Activated T-helper 1 cell treated with anti-CD3 and anti-CD28 coated beads, Interleukin-12 subunit alpha, Interleukin-12 subunit beta, Interleukin-2, Interleukin-4 antibody, amounts not matched to agents 30 ng/mL and 10 ng/mL and 1 ng/mL, durations not matched to agents 14 hours and 24 hours and 36 hours (primary cell): ENCODE results near the gene BCAS3. TPM values are rescaled to one million over a fixed set of nuclear protein-coding genes. Genes with fewer than 3 reads are reported as not detected.
"Not testable (repeated sequence)": the region's sequence is repeated elsewhere in the genome, so short reads cannot be mapped to it uniquely, and the experiment has no call there.

Experiments
- DNase-seq: peaks from one replicate; pipeline ENCODE4 v3.0.0; 2021; ENCODE audit warnings: low spot score
- H3K27ac Mint-ChIP-seq: one replicate; pipeline ENCODE4 v1.8.0; 2021; ENCODE audit warnings: mild to moderate bottlenecking, mixed read lengths
- H3K27me3 Mint-ChIP-seq: one replicate; pipeline ENCODE4 v1.8.0; 2022; ENCODE audit warnings: mild to moderate bottlenecking, moderate library complexity, mixed read lengths; ENCODE audit not compliant: insufficient read depth
- H3K36me3 Mint-ChIP-seq: one replicate; pipeline ENCODE4 v1.8.0; 2021; ENCODE audit warnings: low read depth, mixed read lengths
- H3K4me1 Mint-ChIP-seq: one replicate; pipeline ENCODE4 v1.8.0; 2021; ENCODE audit warnings: low read depth, mixed read lengths
- H3K4me3 Mint-ChIP-seq: one replicate; pipeline ENCODE4 v1.8.0; 2021; ENCODE audit warnings: mild to moderate bottlenecking, moderate library complexity, mixed read lengths
- H3K9me3 Mint-ChIP-seq: one replicate; pipeline ENCODE4 v1.8.0; 2021; ENCODE audit warnings: mixed read lengths
- intact Hi-C: fragments of 100-400 bp; cut with micrococcal nuclease; formaldehyde crosslinking; loops from one replicate; pipeline ENCODE4 v1.15.1; 2024
- total RNA-seq: library from RNA; stranded (reverse); gene quantifications from 2 replicates; pipeline ENCODE4 v1.2.3, GENCODE V29; 2022

The BCAS3 gene
- total RNA-seq, 1 donor from 2014 or later, result 8.3 TPM

DNA sequence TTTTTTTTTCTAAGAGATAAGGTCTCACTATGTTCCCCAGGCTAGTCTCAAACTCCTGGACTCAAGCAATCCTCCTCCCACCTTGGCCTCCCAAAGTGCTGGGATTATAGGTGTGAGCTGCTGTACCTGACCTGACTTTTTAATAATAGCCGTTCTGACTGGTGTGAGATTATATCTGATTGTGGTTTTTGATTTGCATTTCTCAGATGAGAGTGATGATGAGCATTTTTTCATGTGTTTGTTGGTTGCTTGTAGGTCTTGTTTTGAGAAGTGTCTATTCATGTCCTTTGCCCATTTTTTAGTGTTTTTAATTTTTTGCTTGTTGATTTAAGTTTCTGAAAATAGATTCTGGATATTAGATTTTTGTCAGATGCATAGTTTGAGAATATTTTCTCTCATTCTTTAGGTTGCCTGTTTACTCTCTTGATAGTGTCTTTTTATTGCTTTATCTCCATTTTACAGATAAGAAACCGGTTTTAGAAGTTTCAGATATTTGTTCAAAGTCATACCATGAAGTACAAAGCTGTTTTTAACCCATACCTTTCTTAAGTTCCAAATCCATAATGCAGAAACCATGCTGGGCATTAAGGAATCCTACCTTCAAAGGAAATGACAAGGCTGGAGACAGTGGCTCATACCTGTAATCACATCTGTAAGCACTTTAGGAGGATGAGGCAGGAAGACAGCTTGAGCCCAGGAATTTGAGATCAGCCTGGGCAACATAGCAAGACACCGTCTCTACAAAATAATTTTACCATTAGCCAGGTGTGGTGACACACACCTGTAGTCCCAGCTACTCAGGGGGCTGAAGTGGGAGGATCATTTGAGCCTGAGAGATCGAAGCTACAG, 553.5 kb downstream of the BCAS3 start:
- intact Hi-C loops, result no loop called here
- Mint-ChIP-seq H3K9me3 (no peaks in the 10 kb centered on the region), H3K4me1 (peaks cover 28% of the 10 kb centered on the region), H3K36me3 (peaks cover 1% of the 10 kb centered on the region), H3K4me3 (no peak overlapping the region), H3K27me3 (no peaks in the 10 kb centered on the region), H3K27ac (no peak overlapping the region)
- no peak for DNase-seq

DNA sequence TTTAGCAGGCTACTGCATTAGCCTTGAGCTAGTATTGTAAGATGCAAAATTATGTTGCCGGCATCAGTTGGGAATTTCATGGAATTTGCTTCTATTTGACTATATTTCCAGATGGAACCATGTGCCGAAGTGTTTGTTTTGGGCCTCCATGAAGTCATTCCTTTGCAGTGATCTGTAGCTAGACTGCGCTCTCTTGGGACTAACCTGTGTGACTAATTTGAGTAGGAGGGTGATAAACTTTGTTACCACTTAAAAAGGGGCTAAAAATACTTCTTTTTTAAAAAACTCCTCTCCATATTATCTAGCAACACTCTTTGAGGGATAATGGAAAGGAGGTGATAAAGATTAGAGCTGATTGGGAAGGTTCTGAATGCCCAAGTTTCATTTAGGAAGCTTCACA, 555.2 kb downstream of the BCAS3 start:
- H3K27ac Mint-ChIP-seq, result no peak overlapping the region
- no peaks in the 10 kb centered on the region for H3K9me3 Mint-ChIP-seq
- peaks cover 28% of the 10 kb centered on the region for H3K4me1 Mint-ChIP-seq
- intact Hi-C loops, result no loop called here
- no peak for DNase-seq
- no peaks in the 10 kb centered on the region for H3K27me3 Mint-ChIP-seq
- H3K36me3 Mint-ChIP-seq, result peaks cover 1% of the 10 kb centered on the region
- no peak overlapping the region for H3K4me3 Mint-ChIP-seq

DNA sequence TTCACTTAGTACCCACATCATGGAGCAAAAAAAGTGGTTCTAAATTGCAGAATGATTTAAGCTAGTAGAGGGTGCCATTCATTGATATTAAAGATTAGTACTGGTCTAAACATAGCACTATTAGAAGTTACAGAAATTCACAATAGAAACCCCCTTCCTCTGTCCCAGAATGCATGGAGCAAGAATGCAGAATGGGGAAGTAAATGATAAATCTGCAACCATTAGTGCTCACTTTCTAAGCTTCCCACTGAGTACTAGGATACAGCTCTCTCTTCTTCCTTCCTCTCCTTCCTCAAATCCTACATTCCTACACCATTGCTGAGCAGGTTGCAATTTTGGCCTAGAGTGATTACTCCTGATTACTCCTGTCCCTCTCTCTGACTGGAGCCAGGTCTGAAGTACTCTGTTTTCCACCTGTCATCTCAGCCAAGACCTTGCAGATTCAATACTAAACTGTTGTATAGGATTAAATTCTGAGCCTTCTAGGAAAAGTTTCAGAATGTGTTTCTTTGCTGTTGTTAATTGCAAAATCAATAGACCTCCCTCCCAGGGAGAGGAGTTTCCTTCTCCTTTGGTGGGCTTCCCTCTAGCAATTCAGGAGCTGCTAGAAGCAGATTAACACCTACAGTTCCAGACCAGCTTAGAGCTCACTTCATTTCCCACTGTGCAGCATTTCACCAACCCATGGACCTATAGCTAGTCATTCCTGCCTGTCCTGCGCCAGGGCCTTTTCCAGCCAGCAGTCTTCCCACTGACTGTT, 556.5 kb downstream of the BCAS3 start:
- Mint-ChIP-seq H3K27me3 (no peaks in the 10 kb centered on the region), H3K27ac (no peak overlapping the region), H3K36me3 (peaks cover 1% of the 10 kb centered on the region), H3K4me1 (peaks cover 29% of the 10 kb centered on the region), H3K9me3 (no peaks in the 10 kb centered on the region), H3K4me3 (no peak overlapping the region)
- intact Hi-C loops, result no loop called here
- no peak for DNase-seq

DNA sequence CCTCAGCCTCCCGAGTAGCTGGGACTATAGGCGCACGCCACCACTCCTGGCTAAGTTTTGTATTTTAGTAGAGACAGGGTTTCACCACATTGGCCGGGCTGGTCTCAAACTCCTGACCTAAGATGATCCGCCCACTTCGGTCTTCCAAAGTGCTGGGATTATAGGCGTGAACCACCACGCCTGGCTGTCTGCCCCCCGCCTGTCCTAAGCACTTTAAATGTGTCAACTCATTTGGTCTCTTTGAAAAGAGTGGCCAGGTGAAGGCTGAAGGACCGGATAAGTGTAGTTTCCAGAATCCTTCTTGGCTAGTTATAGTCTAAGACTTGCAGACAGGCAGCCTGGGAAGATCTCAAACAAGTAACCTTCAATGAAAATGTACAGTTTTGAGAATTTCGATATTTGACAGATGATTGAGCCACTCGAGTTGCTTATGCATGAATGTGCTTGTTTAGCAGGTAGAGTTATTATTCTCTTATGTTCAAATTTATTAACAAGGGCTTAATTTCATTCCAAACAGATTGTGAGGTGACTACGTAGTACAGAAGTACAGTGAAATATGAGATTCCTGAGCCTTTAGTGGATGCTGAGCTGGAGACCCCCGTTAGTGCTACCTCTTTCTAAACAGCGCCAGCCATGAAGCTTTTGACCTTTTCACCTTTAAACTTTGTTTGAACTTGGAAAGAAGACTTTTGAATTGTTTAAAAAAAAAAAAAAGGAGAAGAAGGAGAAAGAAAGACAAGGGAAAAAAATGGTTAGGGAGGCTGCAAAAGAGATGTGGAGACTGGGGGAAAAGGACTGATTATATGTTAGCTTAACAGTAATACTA, 557.6 kb downstream of the BCAS3 start:
- intact Hi-C loops, result no loop called here
- Mint-ChIP-seq H3K27ac (no peak overlapping the region), H3K9me3 (no peaks in the 10 kb centered on the region), H3K36me3 (no peaks in the 10 kb centered on the region), H3K4me1 (peaks cover 40% of the 10 kb centered on the region), H3K27me3 (no peaks in the 10 kb centered on the region), H3K4me3 (no peak overlapping the region)
- DNase-seq, result no peak

DNA sequence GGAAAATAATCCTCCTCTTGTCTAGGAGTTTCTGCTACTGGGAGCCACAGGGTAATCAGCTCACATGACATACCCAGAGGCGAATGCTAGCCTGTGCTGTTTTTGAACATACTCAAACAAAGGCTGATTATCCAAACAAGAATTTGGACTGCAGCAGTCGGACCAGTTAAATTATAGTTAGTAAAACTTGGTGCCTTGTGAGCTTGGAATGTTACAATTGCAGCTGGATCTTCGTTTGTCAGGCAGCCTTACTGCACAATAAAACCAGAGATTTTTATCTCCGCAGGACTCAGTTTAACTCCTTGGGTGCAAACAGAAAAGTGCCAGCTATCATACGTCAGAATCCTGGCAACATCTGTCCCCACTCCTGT, 558.2 kb downstream of the BCAS3 start:
- no peak for DNase-seq
- intact Hi-C loops, result no loop called here
- Mint-ChIP-seq H3K4me3 (no peak overlapping the region), H3K36me3 (no peaks in the 10 kb centered on the region), H3K9me3 (no peaks in the 10 kb centered on the region), H3K4me1 (peaks cover 43% of the 10 kb centered on the region), H3K27ac (no peak overlapping the region), H3K27me3 (no peaks in the 10 kb centered on the region)

DNA sequence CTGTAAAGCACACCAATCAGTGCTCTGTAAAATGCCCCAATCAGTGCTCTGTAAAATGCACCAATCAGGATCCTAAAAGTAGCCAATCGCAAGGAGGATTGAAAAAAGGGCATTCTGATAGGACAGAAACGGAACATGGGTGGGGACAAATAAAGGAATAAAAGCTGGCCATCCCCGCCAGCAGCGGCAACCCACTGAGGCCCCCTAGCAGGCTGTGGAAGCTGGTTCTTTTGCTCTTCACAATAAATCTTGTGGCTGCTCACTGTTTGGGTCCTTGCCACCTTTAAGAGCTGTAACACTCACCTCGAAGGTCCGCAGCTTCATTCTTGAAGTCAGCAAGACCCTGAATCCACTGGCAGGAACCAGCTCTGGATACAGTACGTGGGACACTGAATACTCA, 559.6 kb downstream of the BCAS3 start:
- no peaks in the 10 kb centered on the region for H3K36me3 Mint-ChIP-seq
- H3K9me3 Mint-ChIP-seq, result no peaks in the 10 kb centered on the region
- H3K4me1 Mint-ChIP-seq, result peaks cover 41% of the 10 kb centered on the region
- no peak for DNase-seq
- no peak overlapping the region for H3K27ac Mint-ChIP-seq
- intact Hi-C loops, result no loop called here
- no peak overlapping the region for H3K4me3 Mint-ChIP-seq
- no peaks in the 10 kb centered on the region for H3K27me3 Mint-ChIP-seq

DNA sequence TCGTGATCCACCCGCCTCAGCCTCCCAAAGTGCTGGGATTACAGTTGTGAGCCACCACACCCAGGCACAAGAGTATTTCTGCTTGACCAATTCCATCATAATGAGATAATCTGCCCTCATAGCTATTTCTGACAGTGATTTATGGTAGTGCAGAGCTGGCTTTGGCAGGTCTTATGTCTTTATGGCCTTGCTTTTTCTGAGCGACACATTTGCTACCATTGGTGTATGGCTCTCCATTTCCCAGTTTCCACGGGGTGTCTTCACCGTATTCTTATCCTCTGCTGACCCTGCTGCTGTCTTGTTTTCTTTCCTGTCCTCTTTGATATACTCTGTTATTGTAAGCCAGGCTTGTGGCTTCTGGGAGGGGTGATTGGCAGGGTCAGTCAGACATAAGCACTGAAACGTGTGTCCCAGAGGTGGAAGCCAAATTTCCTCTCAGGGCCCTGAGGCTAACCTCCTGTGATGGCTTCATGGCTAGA, 560.8 kb downstream of the BCAS3 start:
- Mint-ChIP-seq H3K27ac (peak overlapping the region; percentile 1), H3K4me1 (peaks cover 34% of the 10 kb centered on the region), H3K9me3 (no peaks in the 10 kb centered on the region), H3K4me3 (no peak overlapping the region), H3K36me3 (no peaks in the 10 kb centered on the region), H3K27me3 (no peaks in the 10 kb centered on the region)
- intact Hi-C loops, result loop anchor here (2.0 kb wide), 1 partner anchor 46 kb away; no protein-coding TSS in a partner anchor
- no peak for DNase-seq

DNA sequence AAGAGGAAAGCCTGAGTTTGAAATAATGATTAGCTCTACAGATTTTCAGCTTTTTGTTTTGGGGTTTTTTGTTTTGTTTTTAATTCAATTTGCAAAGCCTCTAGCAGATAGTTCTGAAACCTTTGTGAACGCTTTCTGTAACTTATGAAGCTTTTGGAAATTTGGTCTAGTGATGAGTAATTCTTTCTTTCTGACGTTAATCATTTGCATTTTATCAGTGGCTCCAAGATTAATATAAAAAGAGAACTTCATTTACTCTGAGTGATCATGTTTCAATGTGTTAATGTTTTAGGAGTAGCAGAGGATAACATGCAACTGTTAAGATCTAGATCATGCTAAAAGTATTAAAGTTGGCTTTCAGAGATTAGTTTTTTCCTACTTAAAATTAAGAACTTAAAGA, 561.7 kb downstream of the BCAS3 start:
- H3K36me3 Mint-ChIP-seq, result no peaks in the 10 kb centered on the region
- peak overlapping the region; percentile 40 for H3K27ac Mint-ChIP-seq
- no peaks in the 10 kb centered on the region for H3K9me3 Mint-ChIP-seq
- intact Hi-C loops, result loop anchor here (1.0 to 2.0 kb wide), 2 partner anchors 17 to 45 kb away; no protein-coding TSS in a partner anchor
- peak overlapping the region; percentile 5 for H3K4me3 Mint-ChIP-seq
- peaks cover 27% of the 10 kb centered on the region for H3K4me1 Mint-ChIP-seq
- no peaks in the 10 kb centered on the region for H3K27me3 Mint-ChIP-seq
- no peak for DNase-seq

DNA sequence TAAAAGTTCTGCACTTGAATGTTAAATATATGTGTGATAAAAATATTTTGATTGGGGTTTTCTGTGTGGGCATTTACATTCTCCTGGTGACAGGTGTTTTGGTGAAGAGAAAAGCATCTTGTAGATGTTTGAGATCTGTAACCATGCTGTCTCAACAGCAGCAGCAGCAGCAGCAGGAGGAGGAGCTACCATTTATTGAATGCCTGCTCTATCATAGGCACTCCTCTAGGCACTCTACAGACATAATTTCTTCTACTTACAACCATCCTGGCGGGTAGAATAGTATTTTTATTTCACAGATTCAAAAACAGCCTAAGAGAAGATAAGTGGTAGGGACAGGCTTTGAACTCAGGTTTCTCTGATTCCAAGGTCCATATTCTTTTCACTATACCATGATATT, 562.3 kb downstream of the BCAS3 start:
- Mint-ChIP-seq H3K4me1 (peaks cover 26% of the 10 kb centered on the region), H3K9me3 (no peaks in the 10 kb centered on the region), H3K36me3 (no peaks in the 10 kb centered on the region), H3K27me3 (no peaks in the 10 kb centered on the region), H3K27ac (peak overlapping the region; percentile 66), H3K4me3 (peak overlapping the region; percentile 31)
- intact Hi-C loops, result loop anchor here (1.0 to 2.0 kb wide), 2 partner anchors 18 to 45 kb away; no protein-coding TSS in a partner anchor
- no peak for DNase-seq

DNA sequence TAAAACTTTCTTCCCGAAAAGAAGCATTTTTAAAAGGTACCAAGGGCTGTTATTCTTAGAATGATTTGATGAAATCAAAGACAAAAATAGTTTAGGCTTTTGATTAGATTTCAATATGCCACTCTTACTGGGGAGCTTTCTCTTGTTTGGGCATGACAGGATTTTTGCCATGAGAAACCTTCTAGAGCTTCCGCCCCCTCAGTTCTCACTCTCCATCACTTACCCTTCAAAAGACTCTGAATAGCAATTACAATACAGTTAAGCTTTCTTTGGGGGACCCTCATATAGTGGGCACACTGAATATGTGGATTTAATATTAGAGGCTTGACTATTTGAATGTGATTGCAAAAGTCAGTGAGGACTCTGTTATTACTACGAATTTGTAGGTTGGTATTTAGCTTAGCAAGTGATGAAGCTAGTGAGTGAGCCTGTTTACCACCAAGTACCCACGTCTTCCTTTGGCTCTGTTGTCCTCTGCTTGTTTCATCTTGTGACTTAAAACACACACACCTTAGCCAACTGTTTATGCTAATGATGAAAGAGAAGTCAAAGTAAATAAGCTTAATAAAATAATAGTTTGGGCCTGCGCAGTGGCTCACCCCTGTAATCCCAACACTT, 563.3 kb downstream of the BCAS3 start:
- Mint-ChIP-seq H3K4me1 (peaks cover 26% of the 10 kb centered on the region), H3K9me3 (no peaks in the 10 kb centered on the region), H3K27me3 (no peaks in the 10 kb centered on the region), H3K27ac (peak overlapping the region; percentile 67), H3K4me3 (peak overlapping the region; percentile 22), H3K36me3 (no peaks in the 10 kb centered on the region)
- DNase-seq, result no peak
- intact Hi-C loops, result no loop called here

DNA sequence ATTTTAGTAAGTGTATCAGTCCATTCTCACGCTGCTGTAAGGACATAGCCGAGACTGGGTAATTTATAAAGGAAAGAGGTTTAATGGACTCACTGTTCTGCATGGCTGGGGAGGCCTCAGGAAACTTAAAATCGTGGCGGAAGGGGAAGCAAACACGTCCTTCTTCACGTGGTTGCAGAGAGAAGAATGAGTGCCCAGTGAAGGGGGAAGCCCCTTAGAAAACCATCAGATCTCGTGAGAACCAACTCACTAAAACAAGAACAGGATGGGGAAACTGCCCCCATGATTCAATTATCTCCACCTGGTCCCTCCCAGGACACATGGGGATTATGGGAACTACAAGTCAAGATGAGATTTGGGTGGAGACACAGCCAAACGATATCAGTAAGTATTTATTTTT, 567.3 kb downstream of the BCAS3 start:
- H3K36me3 Mint-ChIP-seq, H3K27ac Mint-ChIP-seq, H3K4me3 Mint-ChIP-seq, DNase-seq, intact Hi-C loops, H3K27me3 Mint-ChIP-seq, H3K9me3 Mint-ChIP-seq: not testable (repeated sequence)
- H3K4me1 Mint-ChIP-seq, result peaks cover 16% of the 10 kb centered on the region

DNA sequence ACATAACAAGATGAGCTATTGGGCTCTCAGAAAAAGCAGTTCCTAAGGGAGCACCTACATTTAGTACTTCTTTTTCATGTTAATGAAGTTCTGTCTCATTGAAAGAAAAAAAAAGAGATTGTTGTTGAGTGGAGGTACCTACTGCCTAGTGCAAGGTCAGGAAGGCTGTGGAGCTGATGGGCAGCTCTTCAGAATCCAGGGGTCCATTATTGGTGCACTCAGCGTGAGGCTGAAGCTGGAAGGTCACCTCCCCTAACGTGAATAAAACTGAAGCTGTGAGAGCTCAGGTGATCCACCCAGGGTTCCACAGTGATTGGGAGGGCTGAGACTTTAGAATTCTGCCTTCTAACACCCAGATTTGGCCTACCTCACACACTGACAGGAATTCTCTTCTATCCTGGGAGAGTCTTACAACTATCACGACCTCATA, 568.1 kb downstream of the BCAS3 start:
- no peak overlapping the region for H3K27ac Mint-ChIP-seq
- H3K4me3 Mint-ChIP-seq, result no peak overlapping the region
- no peaks in the 10 kb centered on the region for H3K9me3 Mint-ChIP-seq
- DNase-seq, result no peak
- H3K36me3 Mint-ChIP-seq, result no peaks in the 10 kb centered on the region
- peaks cover 19% of the 10 kb centered on the region for H3K4me1 Mint-ChIP-seq
- H3K27me3 Mint-ChIP-seq, result no peaks in the 10 kb centered on the region
- intact Hi-C loops, result no loop called here
